Gastrocnemius medialis (tissue), 4 donors: ENCODE measurements around the gene CAPN13.

Source experiments
- CTCF ChIP-seq, 5 experiments: fragments of 450-650 bp in 3 of 5; fragments of 200-600 bp in 2 of 5; sonication (generic) in 2 of 5; IDR thresholded peaks in 4 of 5; conservative IDR thresholded peaks in 1 of 5; 1 replicate in 4 of 5; 2 replicates in 1 of 5; pipeline ENCODE4 v1.5.1; 2016 to 2019; ENCODE audit warnings: antibody characterized with exemption in 5 of 5, mild to moderate bottlenecking in 3 of 5, moderate library complexity in 3 of 5
- POLR2A ChIP-seq, 2 donors: fragments of 450-650 bp; IDR thresholded peaks; one replicate each; pipeline ENCODE4 v1.6.1; 2017; ENCODE audit warnings: antibody characterized with exemption in 2 of 2, mild to moderate bottlenecking in 2 of 2, moderate library complexity in 2 of 2

GRCh38 chr2:30689496-30690125 is 117.6 kb downstream of the CAPN13 start:
- TF ChIP-seq CTCF (IDR thresholded peaks at IDR 0.05 in 4 of 5, conservative IDR thresholded peaks at IDR 0.05 in 1 of 5): no peak
- no peak for TF ChIP-seq POLR2A (IDR thresholded peaks at IDR 0.05)
